ENCODE data around the gene LRRC30. TPM values are rescaled to one million over a fixed set of nuclear protein-coding genes. Genes with fewer than 3 reads are reported as not detected.

Gene LRRC30
- total RNA-seq, 2 experiments from 2014 or later = not detected

DNA sequence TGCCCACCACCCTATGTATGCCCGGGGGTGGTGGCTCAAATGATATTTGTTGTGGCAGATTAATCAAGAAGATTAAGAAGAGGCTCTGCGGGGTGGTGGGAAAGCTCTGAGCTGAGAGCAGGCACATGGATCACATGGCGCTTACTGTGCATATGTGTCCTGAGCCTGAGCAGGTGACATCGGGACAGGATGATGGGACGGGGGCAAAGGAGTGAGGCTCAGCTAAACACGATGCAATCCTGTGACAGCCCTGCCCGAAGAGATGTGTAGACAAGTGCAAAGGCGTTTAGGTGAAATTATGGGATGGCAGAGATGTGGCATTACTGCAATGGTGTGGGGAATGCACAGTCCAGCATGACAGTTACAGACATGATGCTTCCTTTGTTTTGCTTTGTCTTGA is 6.0 kb downstream of the LRRC30 start:
- ChIA-PET POLR2A (no interaction called here), CTCF (no interaction called here)

DNA sequence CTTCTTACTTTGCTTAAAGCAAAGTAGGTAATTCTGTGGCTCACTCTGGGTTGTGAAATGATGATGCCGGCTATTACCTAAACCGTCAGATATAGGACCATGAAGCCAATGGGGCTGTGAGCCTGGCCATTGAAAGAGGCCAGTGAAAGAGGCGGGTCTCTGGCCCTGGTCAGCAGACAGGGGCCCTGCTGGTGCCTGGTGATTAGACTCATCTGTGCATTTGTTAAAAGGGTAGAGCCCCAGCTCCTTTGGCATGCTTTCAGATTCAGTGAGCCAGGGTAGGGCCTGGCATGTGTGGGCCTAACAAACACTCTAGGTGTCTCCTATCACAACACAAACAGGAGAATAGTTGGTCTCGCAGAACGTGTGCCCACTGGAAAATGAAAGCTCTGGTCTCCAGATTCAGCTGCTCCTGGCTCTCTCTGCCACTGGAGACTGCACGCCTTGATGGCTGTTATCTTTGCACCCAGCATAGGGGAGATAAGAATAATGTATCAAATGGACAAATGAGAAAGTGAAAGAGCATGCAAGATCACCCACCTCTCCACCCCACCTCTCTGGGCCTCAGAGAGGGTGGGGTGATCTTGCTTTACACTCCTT is 6.9 kb downstream of the LRRC30 start:
- ChIA-PET CTCF (no interaction called here), POLR2A (no interaction called here)

DNA sequence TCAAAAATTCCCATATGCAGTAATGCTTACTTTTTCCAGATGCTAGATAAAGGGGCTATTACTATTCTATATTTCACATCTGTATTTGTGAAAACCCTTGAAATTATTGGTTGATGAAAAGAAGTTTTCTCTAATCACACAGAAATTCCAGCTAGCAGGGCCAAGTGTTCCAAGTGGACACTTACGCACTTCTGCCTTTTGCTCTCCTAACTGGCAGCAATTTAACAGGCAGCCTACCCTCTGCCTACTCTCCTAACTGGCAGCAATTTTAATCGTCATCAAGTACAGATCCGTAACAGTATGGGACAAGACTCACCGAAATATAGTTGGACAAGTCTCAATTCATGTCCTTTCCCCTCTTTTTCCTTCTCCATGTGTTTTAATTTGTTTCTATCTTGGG is 12.0 kb downstream of the LRRC30 start:
- POLR2A ChIA-PET = no interaction called here
- CTCF ChIA-PET = no interaction called here

GRCh38 chr18:7248877-7249276 is 18.0 kb downstream of the LRRC30 start:
- POLR2A ChIA-PET = no interaction called here
- CTCF ChIA-PET = interaction anchor here (0.6 kb wide), 1 partner anchor 112 kb away, joined by 3 read pairs; no protein-coding TSS in a partner anchor

- ChIA-PET POLR2A (no interaction called here), CTCF (no interaction called here)
Observed at GRCh38 chr18:7254163-7254562, 23.3 kb downstream of the LRRC30 start.

DNA sequence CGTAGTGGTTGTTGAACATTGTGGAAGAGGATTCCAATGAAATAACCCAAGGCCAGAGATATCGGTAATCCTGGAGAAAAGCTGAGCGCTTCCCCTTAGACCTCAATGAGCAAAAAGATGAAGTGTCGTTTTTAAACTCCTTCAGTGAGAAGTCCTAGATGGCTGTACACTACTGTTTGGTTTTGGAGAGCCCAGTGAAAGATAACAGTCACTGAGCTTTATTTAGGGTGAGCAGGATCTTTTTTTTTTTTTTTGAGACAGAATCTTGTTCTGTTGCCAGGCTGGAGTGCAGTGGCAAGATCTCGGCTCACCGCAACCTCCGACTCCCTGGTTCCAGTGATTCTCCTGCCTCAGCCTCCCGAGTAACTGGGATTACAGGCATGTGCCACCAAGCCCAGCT is 24.2 kb downstream of the LRRC30 start:
- POLR2A ChIA-PET = no interaction called here
- CTCF ChIA-PET = no interaction called here

- ChIA-PET POLR2A (no interaction called here), CTCF (no interaction called here)
Observed at GRCh38 chr18:7255643-7256042, 24.8 kb downstream of the LRRC30 start.

DNA sequence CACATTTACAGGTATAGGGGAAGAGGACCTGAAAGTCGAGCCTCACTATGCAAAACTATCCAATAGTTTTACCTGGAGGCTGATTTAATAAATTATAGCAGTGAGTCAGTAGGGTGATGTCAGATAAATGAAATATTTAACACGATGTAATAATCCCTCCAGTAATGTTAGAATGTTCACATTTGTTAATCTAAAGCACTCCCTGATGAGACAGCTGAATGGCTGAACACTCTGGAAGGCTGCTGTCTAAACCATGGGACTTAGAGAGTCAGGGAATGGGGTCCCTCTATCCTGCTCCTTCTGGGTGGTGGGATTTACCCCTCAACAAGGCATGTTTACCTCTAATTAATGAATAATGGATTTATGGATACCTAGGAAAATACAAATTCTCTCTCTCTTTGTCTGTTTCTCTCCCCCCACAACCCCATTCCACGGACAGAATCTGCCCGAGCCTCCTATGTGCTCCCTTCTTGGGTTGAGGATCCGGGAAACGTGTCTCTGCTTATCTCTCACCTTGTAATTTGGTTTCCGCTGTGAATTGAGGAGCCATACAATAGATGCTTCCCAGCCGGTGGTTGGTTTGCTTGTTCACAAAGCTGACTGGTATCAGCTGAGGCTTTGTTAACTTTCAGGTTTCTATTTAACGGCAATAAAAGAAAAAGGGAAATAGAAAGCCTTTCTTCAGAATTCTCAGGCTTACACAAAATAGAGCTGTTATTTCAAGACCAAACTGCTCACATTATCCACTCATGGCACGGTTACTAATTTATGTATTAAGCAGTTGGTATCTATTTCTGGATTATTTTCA is 25.9 kb downstream of the LRRC30 start:
- CTCF ChIA-PET = no interaction called here
- POLR2A ChIA-PET = no interaction called here

- POLR2A ChIA-PET = no interaction called here
- CTCF ChIA-PET = no interaction called here
Observed at GRCh38 chr18:7257426-7257740, 26.5 kb downstream of the LRRC30 start.

DNA sequence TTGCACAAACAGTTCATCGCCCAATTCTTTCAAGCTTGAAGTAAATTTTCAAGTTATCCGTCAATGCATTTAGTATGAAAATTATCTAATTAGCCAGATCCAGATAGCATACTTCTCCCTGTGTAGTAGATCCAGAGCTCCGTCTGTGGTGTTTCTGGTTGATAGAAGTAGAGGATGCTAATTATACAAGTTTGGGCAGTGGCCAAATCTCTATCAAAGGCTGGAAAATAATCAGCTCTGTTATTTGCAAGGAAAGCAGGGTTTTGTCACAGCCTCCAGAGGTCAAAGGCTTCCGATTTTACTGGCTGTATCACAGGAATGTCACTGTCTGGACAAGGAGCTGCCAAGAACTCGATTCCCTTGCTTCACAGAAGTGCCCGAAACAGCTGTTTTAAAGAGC is 28.6 kb downstream of the LRRC30 start:
- POLR2A ChIA-PET = no interaction called here
- CTCF ChIA-PET = no interaction called here

GRCh38 chr18:7261199-7261598 is 30.3 kb downstream of the LRRC30 start:
- CTCF ChIA-PET = no interaction called here
- POLR2A ChIA-PET = no interaction called here

DNA sequence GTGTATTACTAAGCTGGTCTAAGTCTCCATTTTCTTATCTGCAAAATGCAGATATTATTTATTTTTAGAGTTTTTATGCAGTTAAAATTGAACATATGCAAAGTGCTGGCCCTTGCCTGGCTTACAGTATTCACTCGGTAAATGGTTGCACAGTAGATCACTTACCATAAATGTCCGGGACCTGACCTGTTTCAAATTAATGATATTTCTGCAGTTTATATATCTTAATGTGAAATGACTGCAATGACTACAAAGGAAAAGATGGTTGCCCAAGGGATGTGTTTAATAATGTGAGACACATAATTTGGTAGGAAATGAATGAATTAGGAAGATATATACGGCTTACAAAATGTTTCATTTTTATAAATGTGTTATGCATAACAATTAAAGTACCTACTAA is 37.1 kb downstream of the LRRC30 start:
- CTCF ChIA-PET = no interaction called here

GRCh38 chr18:7269942-7270341 is 39.1 kb downstream of the LRRC30 start:
- ChIA-PET POLR2A (no interaction called here), CTCF (no interaction called here)

More for the DNA sequence above, 37.1 kb downstream of the LRRC30 start:
- POLR2A ChIA-PET = no interaction called here

DNA sequence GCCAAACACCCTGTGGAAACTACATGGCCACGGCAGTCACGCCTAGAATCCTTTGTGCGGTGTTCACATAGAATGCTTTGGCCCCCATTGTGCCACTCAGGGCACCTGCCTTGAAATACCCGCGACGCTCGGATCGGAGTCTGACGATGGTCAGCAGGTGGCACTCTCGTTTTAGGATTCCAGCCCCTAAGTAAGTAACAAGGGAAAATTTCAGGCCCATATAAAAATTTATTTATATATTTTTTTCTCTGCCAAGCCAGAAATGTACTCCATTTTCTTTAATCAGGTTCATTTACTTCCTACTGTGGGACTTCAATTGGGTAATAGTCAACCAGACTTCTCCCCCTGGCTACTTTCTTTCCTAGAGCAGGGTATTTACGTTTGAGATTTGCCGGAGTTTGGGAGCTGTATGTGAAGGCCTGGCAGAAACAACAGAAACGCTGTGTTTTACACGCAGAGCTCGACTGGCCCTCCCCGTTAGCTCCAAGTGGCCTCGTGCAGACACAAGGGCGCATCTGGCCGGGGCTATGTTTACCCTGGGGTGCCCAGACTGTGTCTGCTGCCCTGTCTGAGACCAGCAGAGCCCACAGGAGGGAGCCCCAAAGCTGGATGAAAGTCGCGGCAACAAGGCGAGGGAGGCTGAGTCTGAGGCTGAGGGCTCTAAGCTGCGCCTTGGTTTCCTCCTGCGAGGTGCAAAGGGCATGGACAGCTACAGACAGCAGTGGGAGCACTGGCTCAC is 41.6 kb downstream of the LRRC30 start:
- ChIA-PET CTCF (no interaction called here), POLR2A (no interaction called here)

GRCh38 chr18:7273301-7273921 is 42.5 kb downstream of the LRRC30 start:
- CTCF ChIA-PET = no interaction called here
- POLR2A ChIA-PET = no interaction called here

GRCh38 chr18:7281579-7281978 is 50.7 kb downstream of the LRRC30 start:
- POLR2A ChIA-PET = no interaction called here
- CTCF ChIA-PET = no interaction called here

Other genes starting within 250 kb of the LRRC30 start
- gene LAMA1, start 113.3 kb upstream of the LRRC30 start, total RNA-seq = not detected

All from activated CD8-positive, alpha-beta memory T cell treated with anti-CD3 and anti-CD28 coated beads for 36 hours (primary cell).